Liver (tissue), 2 donors: ENCODE results near the gene CDKN1A.

Experiments used
- TF ChIP-seq, protein P1 (sequence below): fragments of 150-350 bp; IDR thresholded peaks from 2 replicates; pipeline ENCODE4 v1.5.1; 2017; ENCODE audit warnings: improper control_type of control experiment, low read depth, low read length; ENCODE audit not compliant: missing input control
- TF ChIP-seq, protein P2 (sequence below): IDR thresholded peaks from 2 replicates; pipeline ENCODE4 v1.6.1; 2016; ENCODE audit warnings: antibody characterized with exemption, mild to moderate bottlenecking
- donor health status: healthy.

DNA sequence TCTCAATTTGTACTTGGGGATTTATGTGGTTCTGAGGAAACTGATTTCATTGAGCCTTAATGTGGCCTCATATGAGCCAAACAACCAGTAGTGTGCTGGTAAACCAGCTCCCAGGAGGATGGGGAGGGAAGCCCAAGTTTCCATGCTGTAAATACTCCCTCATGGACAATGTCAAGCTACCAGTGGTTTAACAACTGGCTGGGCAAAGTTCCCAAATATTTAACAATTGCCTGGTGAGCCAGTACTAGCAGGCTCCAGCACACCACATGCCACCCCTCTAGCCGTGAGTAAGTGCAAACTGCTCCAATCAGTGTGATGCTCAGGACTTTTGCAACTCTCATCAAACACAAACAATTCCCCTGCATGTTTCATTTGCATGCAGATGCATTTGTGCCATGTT is 19.2 kb upstream of the CDKN1A start:
- TF ChIP-seq, protein P1, sequence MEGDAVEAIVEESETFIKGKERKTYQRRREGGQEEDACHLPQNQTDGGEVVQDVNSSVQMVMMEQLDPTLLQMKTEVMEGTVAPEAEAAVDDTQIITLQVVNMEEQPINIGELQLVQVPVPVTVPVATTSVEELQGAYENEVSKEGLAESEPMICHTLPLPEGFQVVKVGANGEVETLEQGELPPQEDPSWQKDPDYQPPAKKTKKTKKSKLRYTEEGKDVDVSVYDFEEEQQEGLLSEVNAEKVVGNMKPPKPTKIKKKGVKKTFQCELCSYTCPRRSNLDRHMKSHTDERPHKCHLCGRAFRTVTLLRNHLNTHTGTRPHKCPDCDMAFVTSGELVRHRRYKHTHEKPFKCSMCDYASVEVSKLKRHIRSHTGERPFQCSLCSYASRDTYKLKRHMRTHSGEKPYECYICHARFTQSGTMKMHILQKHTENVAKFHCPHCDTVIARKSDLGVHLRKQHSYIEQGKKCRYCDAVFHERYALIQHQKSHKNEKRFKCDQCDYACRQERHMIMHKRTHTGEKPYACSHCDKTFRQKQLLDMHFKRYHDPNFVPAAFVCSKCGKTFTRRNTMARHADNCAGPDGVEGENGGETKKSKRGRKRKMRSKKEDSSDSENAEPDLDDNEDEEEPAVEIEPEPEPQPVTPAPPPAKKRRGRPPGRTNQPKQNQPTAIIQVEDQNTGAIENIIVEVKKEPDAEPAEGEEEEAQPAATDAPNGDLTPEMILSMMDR: no peak
- TF ChIP-seq, protein P2, sequence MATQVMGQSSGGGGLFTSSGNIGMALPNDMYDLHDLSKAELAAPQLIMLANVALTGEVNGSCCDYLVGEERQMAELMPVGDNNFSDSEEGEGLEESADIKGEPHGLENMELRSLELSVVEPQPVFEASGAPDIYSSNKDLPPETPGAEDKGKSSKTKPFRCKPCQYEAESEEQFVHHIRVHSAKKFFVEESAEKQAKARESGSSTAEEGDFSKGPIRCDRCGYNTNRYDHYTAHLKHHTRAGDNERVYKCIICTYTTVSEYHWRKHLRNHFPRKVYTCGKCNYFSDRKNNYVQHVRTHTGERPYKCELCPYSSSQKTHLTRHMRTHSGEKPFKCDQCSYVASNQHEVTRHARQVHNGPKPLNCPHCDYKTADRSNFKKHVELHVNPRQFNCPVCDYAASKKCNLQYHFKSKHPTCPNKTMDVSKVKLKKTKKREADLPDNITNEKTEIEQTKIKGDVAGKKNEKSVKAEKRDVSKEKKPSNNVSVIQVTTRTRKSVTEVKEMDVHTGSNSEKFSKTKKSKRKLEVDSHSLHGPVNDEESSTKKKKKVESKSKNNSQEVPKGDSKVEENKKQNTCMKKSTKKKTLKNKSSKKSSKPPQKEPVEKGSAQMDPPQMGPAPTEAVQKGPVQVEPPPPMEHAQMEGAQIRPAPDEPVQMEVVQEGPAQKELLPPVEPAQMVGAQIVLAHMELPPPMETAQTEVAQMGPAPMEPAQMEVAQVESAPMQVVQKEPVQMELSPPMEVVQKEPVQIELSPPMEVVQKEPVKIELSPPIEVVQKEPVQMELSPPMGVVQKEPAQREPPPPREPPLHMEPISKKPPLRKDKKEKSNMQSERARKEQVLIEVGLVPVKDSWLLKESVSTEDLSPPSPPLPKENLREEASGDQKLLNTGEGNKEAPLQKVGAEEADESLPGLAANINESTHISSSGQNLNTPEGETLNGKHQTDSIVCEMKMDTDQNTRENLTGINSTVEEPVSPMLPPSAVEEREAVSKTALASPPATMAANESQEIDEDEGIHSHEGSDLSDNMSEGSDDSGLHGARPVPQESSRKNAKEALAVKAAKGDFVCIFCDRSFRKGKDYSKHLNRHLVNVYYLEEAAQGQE: no peak
